HepG2 (cell line): ENCODE measurements around the gene STK32A. TPM values are rescaled to one million over a fixed set of nuclear protein-coding genes. Genes with fewer than 3 reads are reported as not detected.

Experiments used
- ATAC-seq: fragments of 200-7000 bp; cut with Tn5 transposase; 3 replicates; pipeline ENCODE4 v1.9.1; 2020; ENCODE audit warnings: mild to moderate bottlenecking, moderate library complexity
- BruUV-seq: library from RNA; stranded (reverse); fragments of 400-500 nt; replicated peaks from 2 replicates; lab custom pipeline; 2021; lab: Mats Ljungman, UMichigan
- CTCF ChIA-PET: fragments of 300-600 bp; formaldehyde crosslinking; extraction: SDS; loops from one replicate; lab custom pipeline; 2021; ENCODE audit warnings: low total read pairs, inconsistent platforms, low intra/inter-chr PET ratio; lab: Yijun Ruan, JAX
- POLR2A ChIA-PET: fragments of 350-600 bp; sonication (Branson Sonifier 250); formaldehyde crosslinking; loops from one replicate; lab custom pipeline; 2020; ENCODE audit warnings: antibody characterized with exemption, inconsistent platforms; lab: Yijun Ruan, JAX
- DNase-seq: peaks from one replicate; pipeline ENCODE4 v3.0.0-alpha.2; 2015; ENCODE audit warnings: low spot score
- FAIRE-seq: peaks from 3 replicates; lab custom pipeline; 2011; peaks lifted over from hg19 to GRCh38; lab: Jason Lieb, UNC
- H2AFZ ChIP-seq: one replicate; pipeline ENCODE4 v1.6.1; 2011; ENCODE audit warnings: low read length, inconsistent platforms
- H3K27ac ChIP-seq: fragments of 300-600 bp; 3 replicates; pipeline ENCODE4 v1.8.0; 2011; ENCODE audit warnings: mixed run types, mild to moderate bottlenecking, mixed read lengths, low read length, inconsistent platforms; ENCODE audit not compliant: insufficient read depth; ENCODE audit errors: extremely low read length
- H3K27me3 ChIP-seq, 2 experiments: fragments of 200-600 bp in 1 of 2; 2 replicates in 1 of 2; 3 replicates in 1 of 2; pipeline versions ENCODE4 v1.6.0 to v1.8.0; 2011; ENCODE audit warnings: low read length in 2 of 2, mild to moderate bottlenecking in 2 of 2, moderate library complexity in 2 of 2, inconsistent platforms in 1 of 2; ENCODE audit not compliant: insufficient read depth in 2 of 2, control insufficient read depth in 1 of 2
- H3K36me3 ChIP-seq, 2 experiments: fragments of 200-600 bp in 1 of 2; replicated peaks in 1 of 2; 2 replicates in 1 of 2; 3 replicates in 1 of 2; pipeline versions ENCODE4 v1.5.1 to v1.8.0; 2011; ENCODE audit warnings: low read length in 2 of 2, inconsistent platforms in 1 of 2; ENCODE audit not compliant: insufficient read depth in 2 of 2, control insufficient read depth in 1 of 2
- H3K4me1 ChIP-seq: 2 replicates; pipeline ENCODE4 v1.5.1; 2012; ENCODE audit warnings: low read length, inconsistent platforms; ENCODE audit not compliant: insufficient read depth
- H3K4me2 ChIP-seq: 2 replicates; pipeline ENCODE4 v1.6.0; 2011; ENCODE audit warnings: low read depth, low read length, inconsistent platforms
- H3K4me3 ChIP-seq, 3 experiments: fragments of 200-600 bp in 1 of 3; sonication (generic), shearing (Covaris generic) in 1 of 3; replicated peaks in 1 of 3; 2 replicates each; pipeline ENCODE4 v1.5.1; 2011 to 2016; ENCODE audit warnings: low read length in 3 of 3, inconsistent platforms in 2 of 3, low read depth in 2 of 3, mild to moderate bottlenecking in 2 of 3, control low read depth in 1 of 3, mixed read lengths in 1 of 3; ENCODE audit not compliant: insufficient read depth in 1 of 3
- H3K79me2 ChIP-seq: one replicate; pipeline ENCODE4 v1.6.1; 2011; ENCODE audit warnings: low read length, inconsistent platforms; ENCODE audit not compliant: insufficient read depth
- H3K9ac ChIP-seq: 2 replicates; pipeline ENCODE4 v1.6.0; 2011; ENCODE audit warnings: mild to moderate bottlenecking, low read depth, low read length, inconsistent platforms; ENCODE audit not compliant: insufficient read depth
- H3K9me3 ChIP-seq: 2 replicates; pipeline ENCODE4 v1.5.1; 2012; ENCODE audit warnings: mild to moderate bottlenecking, low read length
- H4K20me1 ChIP-seq: 2 replicates; pipeline ENCODE4 v1.6.0; 2011; ENCODE audit warnings: inconsistent platforms, mild to moderate bottlenecking, low read length, moderate library complexity; ENCODE audit not compliant: insufficient read depth
- ATF5 ChIP-seq: sonication (generic); formaldehyde crosslinking; IDR thresholded peaks from 2 replicates; pipeline ENCODE4 v1.4.0; 2020; ENCODE audit warnings: mild to moderate bottlenecking, low read depth, missing genetic modification reagents
- BCL6 ChIP-seq: IDR thresholded peaks from 2 replicates; pipeline ENCODE4 v1.6.1; 2016; ENCODE audit warnings: missing genetic modification reagents, missing compliant biosample characterization
- CENPX ChIP-seq: sonication (generic); formaldehyde crosslinking; IDR thresholded peaks from 2 replicates; pipeline ENCODE4 v1.9.0; 2021; ENCODE audit warnings: mild to moderate bottlenecking, missing genetic modification reagents, moderate library complexity
- KDM5A ChIP-seq: fragments of 200-600 bp; sonication (generic); IDR thresholded peaks from 2 replicates; pipeline ENCODE4 v1.7.0; 2018; ENCODE audit warnings: antibody characterized with exemption, mild to moderate bottlenecking, low read length, borderline replicate concordance
- NR1H2 ChIP-seq: sonication (generic); formaldehyde crosslinking; IDR thresholded peaks from 2 replicates; pipeline ENCODE4 v1.8.1; 2022; ENCODE audit warnings: low read depth, missing genetic modification reagents, borderline replicate concordance
- NR2F2 ChIP-seq: IDR thresholded peaks from 2 replicates; pipeline ENCODE4 v1.6.1; 2012; ENCODE audit warnings: low read depth, inconsistent platforms, borderline replicate concordance
- POLR2A ChIP-seq, 2 experiments: IDR thresholded peaks; 2 replicates each; pipeline ENCODE4 v1.6.1; 2011; ENCODE audit warnings: low read depth in 2 of 2, low read length in 2 of 2, mild to moderate bottlenecking in 1 of 2, moderate library complexity in 1 of 2; ENCODE audit not compliant: insufficient read depth in 1 of 2
- REPIN1 ChIP-seq: sonication (generic); formaldehyde crosslinking; IDR thresholded peaks from 2 replicates; pipeline ENCODE4 v1.8.0; 2022; ENCODE audit warnings: missing genetic modification reagents, low read depth, mild to moderate bottlenecking, borderline replicate concordance
- SIX1 ChIP-seq: sonication (generic); formaldehyde crosslinking; IDR thresholded peaks from 2 replicates; pipeline ENCODE4 v1.4.0; 2020; ENCODE audit warnings: missing genetic modification reagents, borderline replicate concordance
- SRSF9 ChIP-seq: fragments of 200-400 bp; formaldehyde crosslinking; IDR thresholded peaks from 2 replicates; pipeline ENCODE4 v1.6.1; 2018; ENCODE audit warnings: borderline replicate concordance, mild to moderate bottlenecking, low read depth, low read length; ENCODE audit not compliant: insufficient read depth, poor library complexity, severe bottlenecking
- YY1 ChIP-seq: IDR thresholded peaks from 2 replicates; pipeline ENCODE4 v1.6.1; 2011; ENCODE audit warnings: low read length, low read depth, moderate library complexity, mild to moderate bottlenecking; ENCODE audit not compliant: insufficient read depth, insufficient replicate concordance
- ZMAT3 ChIP-seq: sonication (generic); formaldehyde crosslinking; conservative IDR thresholded peaks from 2 replicates; pipeline ENCODE4 v1.7.0; 2021; ENCODE audit warnings: missing genetic modification reagents
- ZMYM4 ChIP-seq: sonication (generic); formaldehyde crosslinking; IDR thresholded peaks from 2 replicates; pipeline ENCODE4 v1.8.1; 2023; ENCODE audit warnings: mild to moderate bottlenecking, missing genetic modification reagents
- ZNF20 ChIP-seq: sonication (generic); formaldehyde crosslinking; IDR thresholded peaks from 2 replicates; pipeline ENCODE4 v1.4.0; 2020; ENCODE audit warnings: mild to moderate bottlenecking, moderate library complexity, missing genetic modification reagents
- ZNF563 ChIP-seq: sonication (generic); formaldehyde crosslinking; IDR thresholded peaks from 2 replicates; pipeline ENCODE4 v1.8.0; 2022; ENCODE audit warnings: mild to moderate bottlenecking, moderate library complexity, missing genetic modification reagents
- ZNF775 ChIP-seq: sonication (generic); formaldehyde crosslinking; IDR thresholded peaks from 2 replicates; pipeline ENCODE4 v1.4.0; 2020; ENCODE audit warnings: missing genetic modification reagents, mild to moderate bottlenecking, moderate library complexity, borderline replicate concordance
- WGBS: methylation state at CpG from one replicate; pipeline ENCODE4 v1.1.6; 2017; ENCODE audit warnings: low lambda C conversion rate; 5-methylcytosine and 5-hydroxymethylcytosine counted together
- in situ Hi-C: cut with HindIII; loops from 2 replicates; pipeline ENCODE4 v1.10.0; 2017; ENCODE audit warnings: low pct_unique_long_range_greater_than_20kb; ENCODE audit not compliant: extremely low pct_ligation_motif_present
- intact Hi-C: fragments of 100-400 bp; cut with micrococcal nuclease; formaldehyde crosslinking; loops from one replicate; pipeline ENCODE4 v1.10.0; 2022; ENCODE audit not compliant: unreplicated experiment
- polyA plus RNA-seq, 8 experiments: library from polyadenylated mRNA; depleted of rRNA in 3 of 8; stranded (reverse) in 7 of 8; unstranded in 1 of 8; fragments of >200 nt; fragmentation: Illumina TruSeq in 4 of 8; extraction: Trizol in 4 of 8; gene quantifications; 2 replicates each; pipeline versions ENCODE4 v1.2.1 to v1.2.3, GENCODE V29; 2011 to 2016; ENCODE audit warnings: low read depth in 4 of 8, missing spikeins in 1 of 8, mixed read lengths in 1 of 8; ENCODE audit not compliant: insufficient read depth in 1 of 8
- total RNA-seq, 5 experiments: library from RNA; depleted of rRNA; stranded (reverse); fragments of >200 nt; fragmentation: Illumina TruSeq; extraction: Trizol; gene quantifications; 2 replicates each; pipeline ENCODE4 v1.2.3, GENCODE V29; 2016; ENCODE audit warnings: low read depth in 1 of 5
- TF ChIP-seq, protein P1 (sequence below): sonication (generic); formaldehyde crosslinking; IDR thresholded peaks from 2 replicates; pipeline ENCODE4 v1.5.0; 2020; ENCODE audit warnings: missing genetic modification reagents
- TF ChIP-seq, protein P2 (sequence below): sonication (generic); formaldehyde crosslinking; IDR thresholded peaks from 2 replicates; pipeline ENCODE4 v1.4.0; 2020; ENCODE audit warnings: missing genetic modification reagents

Gene STK32A
- total and polyA plus RNA-seq, 2 of the 13 experiments (the other 11 are each of a cell fraction or from before 2014, with no cell fraction given): not detected

- Histone ChIP-seq H2AFZ (no peak overlapping the region), H3K4me2 (no peak overlapping the region), H3K9me3 (no peaks in the 10 kb centered on the region), H3K4me3 (no peak overlapping the region), H3K36me3 (no peaks in the 10 kb centered on the region), H4K20me1 (no peaks in the 10 kb centered on the region), H3K79me2 (no peaks in the 10 kb centered on the region), H3K9ac (no peak overlapping the region), H3K27me3 (no peaks in the 10 kb centered on the region), H3K27ac (no peak overlapping the region), H3K4me1 (no peaks in the 10 kb centered on the region)
- CTCF ChIA-PET: no interaction called here
- no peak for FAIRE-seq
- intact Hi-C loops (no loop called here), in situ Hi-C loops (no loop called here)
- TF ChIP-seq POLR2A (IDR thresholded peaks at IDR 0.05; ENCODE audit: insufficient read depth in 1 of 2, low read depth in 2 of 2, low read length in 2 of 2): no peak
- TF ChIP-seq YY1: no peak
- no peak for TF ChIP-seq REPIN1 (CRISPR knock-in tag)
- TF ChIP-seq ZMAT3: no peak
- TF ChIP-seq ATF5 (CRISPR knock-in tag): no peak
- TF ChIP-seq, protein P1, sequence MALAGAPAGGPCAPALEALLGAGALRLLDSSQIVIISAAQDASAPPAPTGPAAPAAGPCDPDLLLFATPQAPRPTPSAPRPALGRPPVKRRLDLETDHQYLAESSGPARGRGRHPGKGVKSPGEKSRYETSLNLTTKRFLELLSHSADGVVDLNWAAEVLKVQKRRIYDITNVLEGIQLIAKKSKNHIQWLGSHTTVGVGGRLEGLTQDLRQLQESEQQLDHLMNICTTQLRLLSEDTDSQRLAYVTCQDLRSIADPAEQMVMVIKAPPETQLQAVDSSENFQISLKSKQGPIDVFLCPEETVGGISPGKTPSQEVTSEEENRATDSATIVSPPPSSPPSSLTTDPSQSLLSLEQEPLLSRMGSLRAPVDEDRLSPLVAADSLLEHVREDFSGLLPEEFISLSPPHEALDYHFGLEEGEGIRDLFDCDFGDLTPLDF (CRISPR knock-in tag): no peak
- no peak for TF ChIP-seq NR2F2
- TF ChIP-seq ZNF563 (CRISPR knock-in tag): no peak
- TF ChIP-seq BCL6: no peak
- TF ChIP-seq SRSF9: no peak
- no peak for TF ChIP-seq ZMYM4 (CRISPR knock-in tag)
- TF ChIP-seq, protein P2, sequence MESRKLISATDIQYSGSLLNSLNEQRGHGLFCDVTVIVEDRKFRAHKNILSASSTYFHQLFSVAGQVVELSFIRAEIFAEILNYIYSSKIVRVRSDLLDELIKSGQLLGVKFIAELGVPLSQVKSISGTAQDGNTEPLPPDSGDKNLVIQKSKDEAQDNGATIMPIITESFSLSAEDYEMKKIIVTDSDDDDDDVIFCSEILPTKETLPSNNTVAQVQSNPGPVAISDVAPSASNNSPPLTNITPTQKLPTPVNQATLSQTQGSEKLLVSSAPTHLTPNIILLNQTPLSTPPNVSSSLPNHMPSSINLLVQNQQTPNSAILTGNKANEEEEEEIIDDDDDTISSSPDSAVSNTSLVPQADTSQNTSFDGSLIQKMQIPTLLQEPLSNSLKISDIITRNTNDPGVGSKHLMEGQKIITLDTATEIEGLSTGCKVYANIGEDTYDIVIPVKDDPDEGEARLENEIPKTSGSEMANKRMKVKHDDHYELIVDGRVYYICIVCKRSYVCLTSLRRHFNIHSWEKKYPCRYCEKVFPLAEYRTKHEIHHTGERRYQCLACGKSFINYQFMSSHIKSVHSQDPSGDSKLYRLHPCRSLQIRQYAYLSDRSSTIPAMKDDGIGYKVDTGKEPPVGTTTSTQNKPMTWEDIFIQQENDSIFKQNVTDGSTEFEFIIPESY (CRISPR knock-in tag): no peak
- no peak for TF ChIP-seq CENPX (CRISPR knock-in tag)
- no peak for TF ChIP-seq KDM5A
- TF ChIP-seq SIX1 (CRISPR knock-in tag): no peak
- TF ChIP-seq NR1H2 (CRISPR knock-in tag): no peak
- TF ChIP-seq ZNF20 (CRISPR knock-in tag): no peak
- TF ChIP-seq ZNF775: no peak
- BruUV-seq: no TSS peak
- no peak for DNase-seq
- WGBS: 0% methylated on average over 4 of the region's 4 CpGs
- POLR2A ChIA-PET: no interaction called here
- no peak for ATAC-seq
These were observed 197.5 kb downstream of the STK32A start for GRCh38 chr5:147432323-147432722.
